Mesenchymal stem cell (in vitro differentiated cells and primary cell): ENCODE results near the gene FAM184A.
A peak's percentile ranks its signal among the peaks of the same experiment; 100 is the strongest.
"Not testable (repeated sequence)": the region's sequence is repeated elsewhere in the genome, so short reads cannot be mapped to it uniquely, and the experiment has no call there.

ENCODE experiments used
- DNase-seq: peaks from one replicate; pipeline ENCODE4 v3.0.0-alpha.2; 2013
- H2AFZ ChIP-seq: one replicate; pipeline ENCODE4 v1.6.1; 2013; ENCODE audit warnings: low read depth, mild to moderate bottlenecking, control low read depth, inconsistent platforms, low read length, moderate library complexity
- H2AK5ac ChIP-seq: 2 replicates; pipeline ENCODE4 v1.6.1; 2013; ENCODE audit warnings: low read length, moderate library complexity, mild to moderate bottlenecking, inconsistent platforms; ENCODE audit not compliant: severe bottlenecking
- H2BK120ac ChIP-seq: one replicate; pipeline ENCODE4 v1.6.1; 2013; ENCODE audit warnings: low read depth, mild to moderate bottlenecking, inconsistent platforms, low read length, moderate library complexity
- H2BK12ac ChIP-seq, 2 experiments: one replicate each; pipeline ENCODE4 v1.6.1; 2013; ENCODE audit warnings: inconsistent platforms in 2 of 2, low read length in 2 of 2, mild to moderate bottlenecking in 2 of 2, moderate library complexity in 2 of 2, control low read depth in 1 of 2
- H2BK15ac ChIP-seq: one replicate; pipeline ENCODE4 v1.6.1; 2013; ENCODE audit warnings: mild to moderate bottlenecking, low read depth, inconsistent platforms; ENCODE audit not compliant: poor library complexity, severe bottlenecking
- H2BK5ac ChIP-seq: 2 replicates; pipeline ENCODE4 v1.6.1; 2013; ENCODE audit warnings: low read depth, mild to moderate bottlenecking, low read length, control low read depth, inconsistent platforms; ENCODE audit not compliant: poor library complexity, severe bottlenecking
- H3K14ac ChIP-seq, 2 experiments: one replicate each; pipeline ENCODE4 v1.6.1; 2013; ENCODE audit warnings: inconsistent platforms in 2 of 2, low read length in 2 of 2, control low read depth in 1 of 2, mild to moderate bottlenecking in 1 of 2, moderate library complexity in 1 of 2
- H3K18ac ChIP-seq, 2 experiments: one replicate each; pipeline ENCODE4 v1.6.1; 2013; ENCODE audit warnings: inconsistent platforms in 2 of 2, low read length in 2 of 2, control low read depth in 1 of 2, low read depth in 1 of 2, mild to moderate bottlenecking in 1 of 2
- H3K23ac ChIP-seq, 2 experiments: one replicate each; pipeline ENCODE4 v1.6.1; 2013; ENCODE audit warnings: inconsistent platforms in 2 of 2, low read length in 2 of 2, mild to moderate bottlenecking in 2 of 2, moderate library complexity in 2 of 2, control low read depth in 1 of 2
- H3K27ac ChIP-seq: 2 replicates; pipeline ENCODE4 v1.5.1; 2013; ENCODE audit warnings: mild to moderate bottlenecking, moderate library complexity, low read length, control low read depth, inconsistent platforms; ENCODE audit not compliant: poor library complexity, severe bottlenecking
- H3K27me3 ChIP-seq, 2 experiments: 2 replicates each; pipeline versions ENCODE4 v1.6.1 to v1.7.0; 2013; ENCODE audit warnings: low read length in 2 of 2, mild to moderate bottlenecking in 2 of 2, moderate library complexity in 2 of 2, control low read depth in 1 of 2, inconsistent platforms in 1 of 2; ENCODE audit not compliant: control insufficient read depth in 1 of 2, insufficient read depth in 1 of 2
- H3K36me3 ChIP-seq, 2 experiments: 2 replicates each; pipeline versions ENCODE4 v1.6.1 to v1.7.0; 2013; ENCODE audit warnings: low read length in 2 of 2, control low read depth in 1 of 2, inconsistent platforms in 1 of 2, low read depth in 1 of 2, mild to moderate bottlenecking in 1 of 2; ENCODE audit not compliant: insufficient read depth in 2 of 2, control insufficient read depth in 1 of 2
- H3K4ac ChIP-seq, 2 experiments: one replicate each; pipeline ENCODE4 v1.6.1; 2013; ENCODE audit warnings: inconsistent platforms in 2 of 2, low read length in 2 of 2, mild to moderate bottlenecking in 2 of 2, moderate library complexity in 2 of 2, control low read depth in 1 of 2, low read depth in 1 of 2
- H3K4me1 ChIP-seq: 2 replicates; pipeline ENCODE4 v1.6.1; 2013; ENCODE audit warnings: low read depth, low read length, control low read depth; ENCODE audit not compliant: control insufficient read depth, insufficient read depth
- H3K4me2 ChIP-seq: 2 replicates; pipeline ENCODE4 v1.6.1; 2013; ENCODE audit warnings: low read length, mild to moderate bottlenecking, inconsistent platforms; ENCODE audit not compliant: poor library complexity, severe bottlenecking
- H3K4me3 ChIP-seq, 2 experiments: 2 replicates each; pipeline versions ENCODE4 v1.5.1 to v1.7.0; 2013; ENCODE audit warnings: low read length in 2 of 2, mild to moderate bottlenecking in 2 of 2, control low read depth in 1 of 2, low read depth in 1 of 2; ENCODE audit not compliant: insufficient read depth in 1 of 2
- H3K79me1 ChIP-seq: replicated peaks from 2 replicates; pipeline ENCODE4 v1.6.1; 2013; ENCODE audit warnings: mild to moderate bottlenecking, control low read depth, low read length, inconsistent platforms; ENCODE audit not compliant: poor library complexity, severe bottlenecking
- H3K9ac ChIP-seq: 2 replicates; pipeline ENCODE4 v1.7.0; 2013; ENCODE audit warnings: mild to moderate bottlenecking, low read length, moderate library complexity
- H3K9me3 ChIP-seq: 2 replicates; pipeline ENCODE4 v1.7.0; 2013; ENCODE audit warnings: mild to moderate bottlenecking, low read length; ENCODE audit not compliant: control insufficient read depth
- H4K8ac ChIP-seq: one replicate; pipeline ENCODE4 v1.6.1; 2013; ENCODE audit warnings: inconsistent platforms, mild to moderate bottlenecking, low read length, moderate library complexity
- H4K91ac ChIP-seq: one replicate; pipeline ENCODE4 v1.6.1; 2013; ENCODE audit warnings: mild to moderate bottlenecking, low read length, inconsistent platforms
- WGBS: methylation state at CpG from one replicate; pipeline ENCODE4 v1.1.7; 2013; ENCODE audit warnings: mixed read lengths; 5-methylcytosine and 5-hydroxymethylcytosine counted together

Gene FAM184A

GRCh38 chr6:119121367-119121766 is 42.9 kb upstream of the FAM184A start:
- no peaks in the 10 kb centered on the region for H3K36me3 ChIP-seq
- H2AFZ ChIP-seq = no peak overlapping the region
- no peak overlapping the region for H3K27ac ChIP-seq
- no peaks in the 10 kb centered on the region for H3K9me3 ChIP-seq
- no peak for DNase-seq
- no peak overlapping the region for H2AK5ac ChIP-seq
- no peaks in the 10 kb centered on the region for H3K4me1 ChIP-seq
- H2BK12ac ChIP-seq = no peak overlapping the region
- H3K4me3 ChIP-seq = no peak overlapping the region
- no peak overlapping the region for H3K9ac ChIP-seq
- no peak overlapping the region for H3K4me2 ChIP-seq
- no peak overlapping the region for H3K23ac ChIP-seq
- no peaks in the 10 kb centered on the region for H3K27me3 ChIP-seq
- no peak overlapping the region for H4K8ac ChIP-seq
- no peak overlapping the region for H3K14ac ChIP-seq
- no peak overlapping the region for H2BK15ac ChIP-seq
- no peak overlapping the region for H2BK120ac ChIP-seq
- H4K91ac ChIP-seq = no peak overlapping the region
- no peak overlapping the region for H3K18ac ChIP-seq
- no peaks in the 10 kb centered on the region for H3K79me1 ChIP-seq
- no peak overlapping the region for H3K4ac ChIP-seq
- H2BK5ac ChIP-seq = no peak overlapping the region
- no CpG with 5 or more reads among the region's 4 CpGs for WGBS

GRCh38 chr6:119119989-119120388 is 41.5 kb upstream of the FAM184A start:
- H2BK15ac ChIP-seq = no peak overlapping the region
- H3K27me3 ChIP-seq = no peaks in the 10 kb centered on the region
- H2BK120ac ChIP-seq = no peak overlapping the region
- no peak overlapping the region for H4K91ac ChIP-seq
- no peaks in the 10 kb centered on the region for H3K9me3 ChIP-seq
- 93% methylated on average over 1 of the region's 4 CpGs for WGBS
- H4K8ac ChIP-seq = no peak overlapping the region
- no peak overlapping the region for H2BK5ac ChIP-seq
- H3K36me3 ChIP-seq = no peaks in the 10 kb centered on the region
- no peaks in the 10 kb centered on the region for H3K4me1 ChIP-seq
- DNase-seq = peak; percentile 82
- no peak overlapping the region for H2AFZ ChIP-seq
- H3K9ac ChIP-seq = peak overlapping the region; percentile 67
- H2AK5ac ChIP-seq = no peak overlapping the region
- no peak overlapping the region for H3K18ac ChIP-seq
- H3K4me3 ChIP-seq = no peak overlapping the region
- no peak overlapping the region for H3K27ac ChIP-seq
- H2BK12ac ChIP-seq = no peak overlapping the region
- H3K79me1 ChIP-seq = no peaks in the 10 kb centered on the region
- no peak overlapping the region for H3K14ac ChIP-seq
- no peak overlapping the region for H3K4ac ChIP-seq
- no peak overlapping the region for H3K23ac ChIP-seq
- no peak overlapping the region for H3K4me2 ChIP-seq

GRCh38 chr6:119119062-119119461 is 40.6 kb upstream of the FAM184A start:
- not testable (repeated sequence) for H3K23ac ChIP-seq

GRCh38 chr6:119116712-119117281 is 38.3 kb upstream of the FAM184A start:
- Histone ChIP-seq H3K27me3 (no peaks in the 10 kb centered on the region), H3K4me1 (no peaks in the 10 kb centered on the region), H3K9ac (no peak overlapping the region), H2AFZ (no peak overlapping the region), H2AK5ac (no peak overlapping the region), H2BK5ac (no peak overlapping the region), H3K4me2 (no peak overlapping the region), H3K79me1 (no peaks in the 10 kb centered on the region), H3K14ac (no peak overlapping the region), H3K27ac (no peak overlapping the region), H3K4ac (no peak overlapping the region), H2BK15ac (no peak overlapping the region), H4K91ac (no peak overlapping the region), H3K18ac (no peak overlapping the region), H3K4me3 (no peak overlapping the region), H3K23ac (no peak overlapping the region), H2BK12ac (no peak overlapping the region), H4K8ac (no peak overlapping the region), H2BK120ac (no peak overlapping the region), H3K9me3 (no peaks in the 10 kb centered on the region), H3K36me3 (no peaks in the 10 kb centered on the region)
- WGBS = 80% methylated on average over 3 of the region's 3 CpGs
- no peak for DNase-seq

More at GRCh38 chr6:119119062-119119461, 40.6 kb upstream of the FAM184A start:
- not testable (repeated sequence) for H3K18ac ChIP-seq, H2BK120ac ChIP-seq, H2BK12ac ChIP-seq, H3K27me3 ChIP-seq, H4K91ac ChIP-seq, DNase-seq, H3K4me2 ChIP-seq, H3K9me3 ChIP-seq, H3K9ac ChIP-seq, H2BK5ac ChIP-seq, H3K4ac ChIP-seq, H2AK5ac ChIP-seq, H2BK15ac ChIP-seq, H2AFZ ChIP-seq, H3K14ac ChIP-seq, H3K79me1 ChIP-seq, H3K4me3 ChIP-seq, H3K27ac ChIP-seq, H4K8ac ChIP-seq, H3K36me3 ChIP-seq, H3K4me1 ChIP-seq
- 73% methylated on average over 13 of the region's 13 CpGs for WGBS
